Measurements from ENCODE around the gene IRX1.

IRX1 gene

DNA sequence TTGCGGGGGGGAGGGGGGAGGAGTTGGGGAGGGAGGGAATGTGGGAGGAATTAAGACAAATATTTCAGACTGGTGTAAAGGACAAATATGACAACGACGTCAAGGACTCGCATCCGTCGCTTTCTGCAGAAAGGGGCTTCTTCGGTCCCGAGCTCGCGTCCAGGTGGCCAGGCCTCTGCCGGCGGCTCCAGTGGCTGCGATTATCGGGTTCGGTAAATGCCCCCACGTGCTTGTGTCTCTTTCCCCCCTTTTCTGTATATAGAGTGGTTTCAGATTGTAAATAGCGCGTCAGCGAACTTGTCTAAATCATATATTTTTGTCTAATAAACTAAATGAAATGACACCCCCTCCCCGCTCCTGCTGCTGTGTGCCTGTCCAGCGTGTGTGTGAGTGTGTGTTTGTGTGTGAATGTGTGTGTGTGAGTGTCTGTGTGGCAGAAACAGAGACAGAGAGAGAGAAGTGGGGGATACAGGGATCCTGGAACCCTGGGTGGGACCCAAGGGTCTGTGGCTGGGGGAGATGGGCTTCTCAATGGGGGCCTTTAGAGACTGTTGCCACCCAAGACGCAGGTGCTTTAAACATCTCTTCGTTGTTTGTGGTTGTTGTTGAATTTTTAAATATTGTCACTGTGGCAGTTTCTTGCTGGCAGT, 5.6 kb downstream of the IRX1 start:
- DNase-seq, result no peak

DNA sequence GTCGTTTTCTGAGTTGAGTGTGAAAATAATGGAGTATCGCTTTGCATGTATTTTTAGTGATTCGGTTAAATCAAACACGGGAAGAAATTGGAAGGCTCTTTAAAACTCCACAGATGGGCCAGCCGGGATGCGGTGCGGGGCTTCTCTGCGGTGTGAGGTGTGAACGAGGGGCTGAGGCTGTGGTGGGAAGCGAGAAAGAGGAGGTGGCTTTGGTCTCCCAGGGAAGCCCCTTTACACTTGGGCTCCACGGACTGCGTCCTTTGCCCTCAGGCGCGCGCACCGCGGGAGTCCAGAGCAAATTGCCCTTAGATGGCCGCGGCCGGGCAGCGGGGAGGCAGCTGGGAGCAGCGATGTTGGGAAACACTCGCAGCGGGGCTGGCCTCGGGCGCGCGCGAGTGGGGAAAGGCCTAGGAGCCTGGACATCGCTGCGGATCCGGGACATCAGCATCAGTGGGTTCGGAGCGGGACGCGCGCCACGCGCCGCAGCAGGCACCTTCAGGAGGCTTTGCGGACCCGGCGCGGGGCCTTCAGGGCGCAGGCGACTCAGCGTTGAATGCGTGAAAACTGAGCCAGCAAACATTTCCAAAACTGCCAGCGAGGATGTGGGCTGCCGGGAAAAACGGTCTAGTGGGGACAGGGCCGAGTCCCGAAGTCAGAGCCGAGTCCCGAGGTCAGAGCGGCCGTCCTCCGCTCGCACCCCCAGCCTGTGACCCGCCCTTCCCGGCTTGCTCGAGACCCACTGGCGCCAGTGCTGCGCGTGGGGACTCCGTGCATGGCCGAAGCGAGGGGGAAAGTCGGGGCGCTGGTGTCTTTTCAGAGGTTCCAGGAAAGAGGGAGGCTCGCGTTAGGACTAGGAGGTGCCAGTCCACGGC, 6.5 kb downstream of the IRX1 start:
- DNase-seq, result no peak

DNA sequence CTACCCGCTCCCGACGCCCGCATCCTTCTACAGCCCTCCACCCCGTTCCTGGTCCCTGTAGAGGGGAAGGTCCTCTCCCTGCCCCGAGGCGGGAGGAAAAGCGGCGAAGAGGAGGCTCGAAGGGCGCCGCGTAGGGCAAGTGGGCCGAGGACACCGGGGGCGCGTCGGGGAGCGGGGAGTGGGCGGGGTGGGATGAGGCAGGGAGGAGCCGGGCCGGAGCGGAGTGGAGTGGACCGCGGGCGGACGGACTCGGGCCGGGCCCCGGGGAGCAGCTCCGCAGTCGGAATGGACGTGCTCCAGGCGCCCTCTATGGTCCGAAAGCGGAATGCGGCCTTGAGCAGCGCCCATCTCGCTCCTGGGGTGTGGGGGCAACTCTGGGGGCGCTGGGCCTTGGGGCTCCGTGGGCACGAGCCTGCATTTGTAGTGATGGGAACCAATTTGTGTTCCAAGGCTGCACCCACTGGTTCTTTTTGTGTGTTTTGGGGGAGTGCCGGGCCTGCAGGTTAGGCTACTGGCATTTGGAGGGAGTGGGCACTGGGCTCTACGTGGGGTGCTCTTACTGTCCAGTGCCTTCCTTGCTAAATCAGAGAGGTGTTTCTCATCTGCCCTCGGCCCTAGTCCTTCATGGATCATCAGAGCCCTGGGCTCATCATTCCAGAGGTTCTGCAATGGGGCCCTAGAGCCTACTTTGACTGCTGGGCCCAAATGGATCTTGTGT, 7.3 kb downstream of the IRX1 start:
- no peak for DNase-seq

DNA sequence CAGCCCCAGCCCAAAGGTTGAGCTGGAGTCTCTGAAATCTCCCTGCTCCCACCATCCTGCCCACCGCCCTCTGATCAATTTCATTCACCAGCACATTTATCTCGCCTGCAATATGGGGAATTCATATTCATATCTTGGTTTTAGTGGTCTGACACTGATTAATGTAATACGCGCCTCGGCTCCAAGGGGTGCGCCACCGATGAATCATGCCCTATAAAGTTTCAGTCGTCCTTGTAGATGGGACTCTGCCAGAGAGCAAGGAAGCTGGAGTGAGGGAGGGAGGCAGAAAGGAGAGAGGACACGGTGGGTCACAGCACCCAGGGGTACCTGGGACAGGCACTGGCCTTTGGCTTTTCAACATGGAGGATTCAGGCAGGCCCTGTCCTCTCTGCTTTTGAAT, 8.9 kb downstream of the IRX1 start:
- DNase-seq, result no peak

DNA sequence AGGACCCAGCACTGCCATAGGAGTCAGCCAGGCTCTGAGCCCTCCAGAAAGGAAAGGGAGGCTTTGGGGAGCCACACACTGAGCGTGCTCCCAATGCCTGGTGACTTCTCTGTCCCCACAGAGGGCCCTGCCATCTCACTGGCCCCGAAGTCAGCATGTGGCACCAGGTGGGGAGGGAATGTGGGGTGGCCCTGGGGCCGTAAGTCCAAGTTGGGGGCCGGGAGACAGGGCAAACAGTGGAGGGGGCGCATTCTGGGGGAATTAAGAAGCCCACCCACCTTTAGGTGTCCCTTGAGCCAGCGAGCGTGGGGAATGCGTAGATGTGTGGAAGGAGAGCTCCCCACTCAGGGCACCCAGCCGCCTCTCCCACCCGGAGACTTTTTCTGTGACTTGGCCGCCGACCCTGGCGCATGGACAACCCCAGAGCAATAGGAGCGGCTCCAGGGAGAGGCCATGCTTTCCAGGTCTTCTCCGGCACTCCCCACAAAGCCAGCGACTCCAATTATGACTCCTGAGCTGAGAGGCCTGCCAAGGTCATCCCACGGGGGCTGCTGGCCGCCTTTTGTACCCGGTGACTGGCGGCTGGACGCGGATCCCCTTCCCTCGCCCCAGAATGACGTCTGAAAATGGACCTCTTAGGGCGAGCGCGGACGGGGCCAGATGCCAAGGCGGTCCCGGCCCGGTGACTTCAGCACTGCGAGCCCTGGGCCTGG, 9.8 kb downstream of the IRX1 start:
- no peak for DNase-seq

DNA sequence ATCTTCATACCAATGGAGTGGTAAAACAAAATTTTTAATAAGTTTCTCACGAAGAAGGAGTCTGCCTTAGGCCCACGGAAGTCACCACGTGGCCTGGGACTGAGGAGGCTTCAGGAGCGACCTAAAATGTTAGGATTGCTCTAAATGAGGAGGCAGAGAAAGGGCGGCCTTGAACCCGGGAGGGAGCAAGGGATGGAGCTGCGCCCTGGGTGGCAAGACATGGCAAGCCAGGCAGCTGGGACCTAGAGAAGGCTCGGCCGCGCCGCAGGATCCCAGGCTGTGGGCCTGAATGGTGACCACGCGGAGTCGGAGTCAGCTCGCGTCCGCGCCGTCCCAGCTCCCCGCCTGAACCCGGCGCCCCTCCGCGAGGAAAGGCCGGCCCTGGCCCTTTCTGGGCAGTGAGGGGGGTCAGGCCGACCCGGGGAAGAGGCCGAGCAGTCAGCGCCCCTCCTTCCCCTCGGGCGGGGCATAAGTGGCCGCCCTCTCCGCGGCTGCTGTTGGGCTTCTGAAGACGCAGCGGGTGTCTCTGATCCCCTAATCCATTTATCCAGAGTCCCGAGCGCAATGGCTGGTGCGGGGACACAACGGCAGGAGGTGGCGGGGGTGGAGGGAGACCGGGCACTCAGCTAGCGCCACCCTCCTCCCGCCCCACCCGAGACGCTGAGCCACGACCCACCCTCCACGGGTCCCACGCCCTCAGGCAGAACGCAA, 10.6 kb downstream of the IRX1 start:
- DNase-seq, result no peak

DNA sequence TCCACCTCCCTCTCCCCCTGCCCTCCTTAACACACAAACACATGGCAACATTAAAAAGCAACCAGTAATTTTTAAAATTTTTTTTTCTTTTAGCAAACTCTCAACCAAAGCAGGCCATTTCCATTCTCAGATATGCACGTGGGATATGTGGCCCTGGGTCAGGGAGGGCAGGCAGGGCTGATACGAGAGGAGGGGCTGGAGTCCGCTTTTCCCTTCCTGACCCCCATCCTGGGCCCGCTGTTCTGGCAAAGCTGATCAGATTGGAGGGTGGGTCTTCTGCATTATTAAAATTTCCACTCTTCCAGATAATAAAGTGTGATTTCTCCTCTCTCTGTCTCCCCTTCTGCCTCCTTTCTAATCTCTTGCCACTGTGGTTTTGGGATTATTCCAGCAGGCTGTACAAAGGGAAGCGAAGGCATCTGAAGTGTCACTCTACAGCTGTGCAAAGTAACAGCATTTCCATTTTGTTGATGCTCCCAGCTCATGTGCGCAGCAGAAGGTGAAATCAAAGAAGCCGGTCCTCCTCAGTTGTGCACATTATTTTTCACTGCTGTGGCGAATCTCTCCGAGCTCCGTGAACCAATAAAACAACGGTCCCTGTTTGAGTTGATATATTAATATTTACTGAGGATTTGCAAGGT, 12.0 kb downstream of the IRX1 start:
- DNase-seq, result no peak

DNA sequence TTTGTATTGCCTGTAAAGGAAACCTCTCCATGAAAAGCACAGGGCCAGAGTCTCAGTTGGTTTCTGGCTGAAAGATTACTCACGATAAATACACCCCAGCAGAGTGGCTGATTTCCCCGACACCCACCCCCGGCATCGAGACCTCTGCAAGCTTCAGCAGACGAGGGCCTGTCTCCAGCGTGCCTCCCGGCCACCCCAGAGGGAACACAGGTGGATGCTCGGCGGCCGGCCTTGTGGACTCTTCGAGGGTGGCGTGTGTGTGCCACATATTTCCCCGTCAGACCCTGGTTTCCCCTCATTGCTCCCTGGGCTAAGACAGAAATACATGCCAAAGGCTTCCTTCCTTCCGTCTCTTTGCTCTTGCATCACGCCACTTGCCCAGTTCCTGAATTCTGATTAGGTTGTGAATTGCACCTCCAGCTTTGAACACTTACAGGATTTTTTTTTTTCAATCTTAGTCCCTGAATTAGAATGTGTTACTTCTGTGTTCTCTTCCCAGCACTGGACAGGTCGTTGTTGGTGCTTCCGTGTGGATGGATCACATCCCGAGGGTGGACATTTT, 13.6 kb downstream of the IRX1 start:
- no peak for DNase-seq

DNA sequence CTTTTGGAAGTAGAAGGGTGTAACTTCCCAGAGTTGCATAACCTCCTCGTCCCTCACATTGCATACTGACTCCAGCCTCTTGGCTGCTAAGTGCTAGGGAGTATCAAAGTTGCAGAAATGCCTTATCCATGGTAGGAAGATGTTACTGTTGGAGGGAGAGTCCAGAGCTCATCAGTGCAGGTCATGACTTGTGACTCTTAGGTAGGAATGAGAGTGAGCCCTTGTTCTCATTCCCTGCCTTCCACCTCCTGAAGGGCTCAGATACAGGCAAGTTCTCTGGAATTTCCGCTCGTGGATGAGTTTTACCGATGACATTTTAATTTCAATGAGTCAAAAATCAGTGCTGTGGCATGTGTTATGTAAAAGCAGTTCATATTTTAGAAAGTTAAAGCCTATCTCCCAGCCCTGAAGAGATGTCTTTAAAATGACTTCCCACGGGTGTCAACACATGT, 17.0 kb downstream of the IRX1 start:
- DNase-seq, result no peak

DNA sequence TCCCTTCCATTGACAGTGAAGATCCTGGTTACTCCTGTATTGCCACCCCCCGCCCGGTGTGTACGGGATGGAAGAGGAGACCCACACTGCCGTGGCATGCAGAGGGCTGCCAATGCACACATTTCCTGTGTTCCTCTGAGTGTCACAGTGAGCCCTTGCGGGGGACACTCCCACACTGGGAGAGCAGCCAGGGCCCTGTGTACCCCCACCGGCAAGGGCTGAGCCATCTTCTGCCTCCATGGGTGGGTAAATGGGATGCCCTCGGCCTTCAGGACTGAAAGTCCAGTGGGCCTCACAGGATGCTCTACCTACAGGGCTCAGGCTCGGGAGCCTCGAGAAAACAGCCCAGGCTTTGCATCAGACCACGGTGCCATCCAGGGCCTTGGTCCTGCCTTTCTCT, 18.1 kb downstream of the IRX1 start:
- no peak for DNase-seq

DNA sequence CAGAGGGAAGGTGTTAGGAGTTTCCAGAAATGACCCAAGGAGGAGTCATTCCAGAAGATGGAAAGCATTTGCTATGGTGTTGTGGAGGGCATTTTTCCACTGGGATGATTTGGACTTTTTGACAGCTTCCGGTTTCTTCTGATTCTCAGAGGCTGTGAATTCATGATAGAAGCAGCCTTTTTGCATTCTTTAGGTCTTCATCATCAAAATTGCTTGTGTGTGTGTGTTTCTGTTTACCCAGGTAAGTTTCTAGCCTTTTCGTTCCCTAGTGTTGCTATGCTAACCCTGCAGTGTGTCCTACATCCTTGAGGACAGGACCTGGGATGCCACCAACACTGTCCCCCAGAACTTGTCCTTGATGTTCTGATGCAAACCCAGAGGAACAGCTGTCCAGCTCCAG, 19.6 kb downstream of the IRX1 start:
- no peak for DNase-seq

DNA sequence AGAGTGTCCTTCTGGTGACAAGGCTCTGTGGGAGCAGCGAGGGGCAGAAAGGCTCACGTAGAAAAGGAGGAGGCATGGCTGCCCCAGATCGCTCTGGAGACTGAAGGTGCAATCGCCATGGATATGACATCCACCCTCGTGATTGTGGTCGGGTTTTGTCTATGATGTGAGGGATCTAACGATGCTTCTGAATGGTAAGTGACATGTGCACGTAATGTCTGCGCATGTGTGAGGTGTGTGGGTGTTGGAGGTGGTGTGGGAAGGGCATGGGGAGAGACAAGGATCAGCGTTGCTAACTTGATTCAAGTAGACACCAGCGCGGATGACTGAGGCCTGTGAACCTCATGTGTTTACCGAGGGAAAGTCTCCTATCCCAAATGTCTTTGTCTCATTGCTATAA, 20.2 kb downstream of the IRX1 start:
- no peak for DNase-seq

DNA sequence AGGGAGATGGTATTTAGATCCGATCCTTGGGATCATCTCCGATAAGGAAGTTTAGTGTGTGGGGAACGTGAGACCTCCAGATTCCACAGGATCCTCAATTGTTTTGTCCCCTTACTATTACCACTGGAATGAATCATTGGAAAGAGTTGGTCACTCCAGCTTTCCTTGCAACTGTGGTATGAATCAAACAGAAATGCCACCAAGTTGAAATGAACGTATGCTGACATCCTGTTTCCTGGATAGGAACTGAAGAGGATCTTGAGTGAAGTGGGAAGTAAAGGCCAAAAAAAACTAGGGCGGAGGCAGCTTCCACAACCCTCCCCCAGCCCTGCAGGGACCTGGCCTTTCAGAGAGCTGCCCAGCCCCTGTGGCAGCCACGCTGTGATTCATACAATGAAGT, 23.9 kb downstream of the IRX1 start:
- DNase-seq, result no peak

DNA sequence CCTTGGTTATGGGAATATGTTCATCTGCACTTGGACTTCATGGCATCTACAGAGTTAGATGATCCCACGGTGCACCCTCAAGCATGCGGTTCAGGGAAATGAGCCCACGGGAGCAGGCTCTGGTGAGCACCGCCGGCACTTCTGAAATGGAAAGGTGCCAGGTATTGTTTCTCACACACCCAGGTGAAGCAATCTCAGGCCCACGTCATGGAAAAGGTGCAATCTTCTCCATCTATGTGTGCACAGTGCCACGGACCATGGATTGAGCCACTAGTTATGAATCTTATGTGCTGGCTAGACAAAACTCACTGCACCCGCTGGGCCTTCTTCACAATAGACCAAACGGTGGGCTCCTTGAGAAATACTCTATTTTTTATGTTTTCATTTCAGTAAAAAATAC, 27.3 kb downstream of the IRX1 start:
- DNase-seq, result no peak

DNA sequence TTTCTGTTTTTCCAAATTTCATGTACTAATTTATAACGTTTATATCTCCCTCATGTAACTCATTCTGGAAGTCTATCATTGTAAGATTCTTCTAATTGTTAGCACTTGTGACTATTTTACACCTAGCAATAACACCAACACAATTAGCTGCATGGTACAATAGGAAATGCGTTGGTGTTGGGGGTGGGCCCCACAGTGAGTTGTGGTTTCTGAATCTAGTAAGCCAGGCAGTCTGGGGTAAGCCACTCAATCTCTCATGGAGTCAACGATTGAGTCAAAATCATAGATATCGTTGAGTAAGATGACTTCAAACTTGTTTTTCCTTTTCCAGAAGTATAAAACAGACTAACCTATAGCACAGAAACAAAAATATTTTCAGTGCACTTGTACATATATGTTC, 30.0 kb downstream of the IRX1 start:
- DNase-seq, result no peak

DNA sequence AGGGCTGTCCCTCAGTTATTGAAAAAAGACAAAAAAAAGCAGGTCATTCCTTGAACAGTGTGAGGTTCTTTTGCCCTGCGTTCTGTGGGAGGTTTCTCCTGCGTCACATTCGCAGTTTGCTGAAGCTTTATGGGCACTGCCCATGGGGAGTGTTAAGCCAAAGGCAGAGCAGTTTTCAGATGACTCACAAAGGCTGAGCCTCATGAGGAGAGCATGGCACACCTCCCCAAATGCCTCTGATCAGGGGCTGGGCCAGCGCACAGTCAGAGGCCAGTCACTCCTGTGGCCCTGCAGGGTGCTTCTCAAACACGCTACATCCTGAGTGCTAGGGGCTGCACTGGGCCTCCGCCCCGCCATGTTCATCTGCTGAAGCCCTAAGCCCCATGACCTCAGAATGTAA, 38.4 kb downstream of the IRX1 start:
- DNase-seq, result no peak

DNA sequence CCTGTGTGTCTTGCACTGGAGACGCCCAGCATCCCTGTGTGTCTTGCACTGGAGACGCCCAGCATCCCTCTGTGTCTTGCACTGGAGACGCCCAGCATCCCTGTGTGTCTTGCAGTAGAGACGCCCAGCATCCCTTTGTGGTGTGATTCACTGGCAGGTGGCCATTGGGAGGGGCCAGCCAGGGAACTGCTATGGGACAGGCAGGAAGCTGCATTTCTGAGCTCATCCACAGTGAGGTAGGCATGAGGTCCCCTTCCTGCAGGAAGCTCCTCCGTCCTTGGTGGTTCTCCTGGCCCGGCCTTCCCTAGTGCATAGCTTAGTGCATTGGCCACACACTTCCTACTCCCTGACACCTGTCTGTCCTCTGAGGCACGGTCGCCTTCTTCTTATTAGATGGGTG, 43.5 kb downstream of the IRX1 start:
- DNase-seq, result no peak

DNA sequence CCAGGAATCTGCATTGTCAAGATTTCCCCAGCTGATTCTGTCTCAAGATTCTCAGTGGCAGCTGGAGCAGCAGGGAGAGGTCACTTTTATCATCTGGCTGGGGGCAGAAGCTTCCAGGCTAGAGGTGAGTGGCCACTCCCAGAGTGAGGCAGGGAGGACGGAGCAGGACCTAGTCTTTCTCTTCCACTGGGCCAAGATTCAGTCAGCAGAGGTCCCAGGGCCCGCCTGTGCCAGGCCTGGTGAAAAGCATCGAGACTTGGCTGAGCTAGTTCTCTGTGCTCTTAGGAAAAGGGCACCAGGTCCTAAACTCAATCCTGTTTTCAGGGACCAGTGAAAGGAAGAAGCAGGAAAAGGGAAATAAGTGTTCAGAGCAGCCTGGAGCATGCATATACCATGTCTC, 46.6 kb downstream of the IRX1 start:
- DNase-seq, result no peak

DNA sequence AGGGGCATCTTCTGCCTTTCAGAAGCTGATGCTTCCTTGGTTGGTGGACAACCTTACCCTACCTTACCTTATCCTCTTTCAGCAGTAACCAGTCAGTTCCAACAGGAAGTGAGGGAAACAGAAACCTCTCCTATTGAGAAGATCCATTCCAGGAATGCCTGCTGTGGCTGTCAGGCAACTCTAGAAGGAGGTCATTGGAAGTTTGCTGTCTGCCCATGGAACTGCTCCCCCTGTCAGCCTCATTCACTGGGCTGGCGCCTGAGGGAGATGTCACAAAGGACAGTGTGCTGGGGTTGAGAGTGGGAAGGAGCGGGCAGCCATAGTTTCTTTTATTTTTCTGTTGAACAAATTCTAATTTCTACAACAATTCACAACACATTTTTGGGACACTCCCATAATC, 54.7 kb downstream of the IRX1 start:
- no peak for DNase-seq

DNA sequence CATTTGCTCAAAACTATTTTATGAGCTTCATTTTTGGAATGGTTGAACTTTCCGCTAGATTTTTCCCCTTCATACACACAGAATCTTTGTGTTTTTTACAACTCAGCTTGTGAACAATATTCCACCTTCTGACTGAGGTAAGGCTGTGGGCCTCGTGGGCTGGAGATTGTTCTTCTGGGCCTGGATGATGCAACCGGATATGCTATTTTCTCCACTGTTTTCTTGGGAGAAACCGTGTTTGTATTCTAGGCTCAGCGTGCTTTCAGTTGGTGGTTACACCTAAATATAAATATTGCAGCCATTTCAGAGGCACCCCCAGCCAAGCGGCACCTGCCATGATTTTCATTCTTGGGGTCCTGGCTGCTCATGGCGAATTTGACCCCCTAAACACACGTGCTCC, 55.2 kb downstream of the IRX1 start:
- no peak for DNase-seq
